Measurements from ENCODE around the gene PLAGL1. TPM values are rescaled to one million over a fixed set of nuclear protein-coding genes. Genes with fewer than 3 reads are reported as not detected.

The PLAGL1 gene
- total RNA-seq, 1 donor from 2014 or later, result 20.3 TPM

- H4K20me1 ChIP-seq (ENCODE audit: insufficient read depth, low read length), result peaks cover 3% of the 10 kb centered on the region
- H3K36me3 ChIP-seq (ENCODE audit: insufficient read depth, low read length), result no peaks in the 10 kb centered on the region
- Mint-ChIP-seq H3K9me3 (ENCODE audit: unreplicated experiment) (peaks cover 1% of the 10 kb centered on the region), H3K27ac (ENCODE audit: unreplicated experiment) (no peak overlapping the region), H3K4me3 (ENCODE audit: unreplicated experiment) (no peak overlapping the region), H3K36me3 (ENCODE audit: low read depth, unreplicated experiment) (peaks cover 2% of the 10 kb centered on the region), H3K27me3 (ENCODE audit: low read depth, unreplicated experiment) (peaks cover 37% of the 10 kb centered on the region), H3K4me1 (ENCODE audit: low read depth, unreplicated experiment) (peaks cover 8% of the 10 kb centered on the region)
- H3K27ac ChIP-seq (ENCODE audit: low read depth, low read length), result no peak overlapping the region
- FAIRE-seq (no peak), DNase-seq (ENCODE audit: low read depth) (no peak)
- H3K9ac ChIP-seq (ENCODE audit: low read length), result no peak overlapping the region
- no peak overlapping the region for H2AFZ ChIP-seq (ENCODE audit: low read depth, low read length)
- H3K27me3 ChIP-seq (ENCODE audit: insufficient read depth, low read length), result no peaks in the 10 kb centered on the region
- H3K4me1 ChIP-seq (ENCODE audit: insufficient read depth, low read length), result peaks cover 6% of the 10 kb centered on the region
- H3K79me2 ChIP-seq (ENCODE audit: insufficient read depth, low read length), result no peaks in the 10 kb centered on the region
- no peak overlapping the region for H3K4me3 ChIP-seq (ENCODE audit: insufficient read depth, low read depth, low read length)
- H3K4me2 ChIP-seq (ENCODE audit: low read length), result no peak overlapping the region
- TF ChIP-seq EZH2 (IDR thresholded peaks at IDR 0.05; ENCODE audit: insufficient read depth, low read length), result no peak
- no peaks in the 10 kb centered on the region for H3K9me3 ChIP-seq (ENCODE audit: insufficient read depth, low read depth, low read length)
These were observed 36.4 kb downstream of the PLAGL1 start for GRCh38 chr6:143971482-143972205.

DNA sequence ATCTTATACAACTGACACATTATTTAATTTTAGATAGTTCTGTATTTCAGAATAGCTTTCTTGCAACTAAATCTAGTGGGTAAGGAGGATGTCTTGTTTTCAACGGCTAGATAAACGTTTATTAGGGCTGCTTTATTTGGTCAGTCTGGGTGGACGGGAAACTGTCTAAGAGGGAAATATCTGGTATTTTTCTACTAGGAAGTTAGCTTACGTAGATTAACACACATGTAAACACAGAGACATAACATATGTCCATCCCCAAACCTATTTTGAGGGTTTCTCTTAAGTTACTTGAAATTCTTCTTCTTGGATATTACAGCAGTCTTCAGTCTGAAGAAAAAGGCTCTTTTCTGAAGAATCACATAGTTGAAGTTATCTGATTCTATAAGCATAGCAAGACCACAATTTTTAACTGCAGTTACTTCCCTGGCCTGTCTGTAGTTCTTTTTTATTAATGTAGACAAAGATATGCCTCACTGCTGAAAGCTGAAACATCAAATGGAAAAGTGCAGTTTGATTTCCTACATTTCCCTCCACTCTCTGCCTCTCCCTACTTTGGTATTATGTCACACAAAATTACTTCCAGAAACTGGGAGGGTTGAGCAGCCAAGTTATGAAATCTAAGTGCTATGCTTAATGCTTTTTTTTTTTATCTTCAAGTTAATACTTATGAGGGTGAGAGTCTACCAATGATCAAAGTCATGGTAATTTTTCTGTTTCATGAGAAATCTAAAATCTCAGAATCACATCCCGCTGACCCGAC is 37.4 kb downstream of the PLAGL1 start:
- Mint-ChIP-seq H3K9me3 (ENCODE audit: unreplicated experiment) (peaks cover 3% of the 10 kb centered on the region), H3K27me3 (ENCODE audit: low read depth, unreplicated experiment) (peaks cover 42% of the 10 kb centered on the region), H3K4me1 (ENCODE audit: low read depth, unreplicated experiment) (peaks cover 16% of the 10 kb centered on the region), H3K4me3 (ENCODE audit: unreplicated experiment) (no peak overlapping the region), H3K36me3 (ENCODE audit: low read depth, unreplicated experiment) (peaks cover 4% of the 10 kb centered on the region), H3K27ac (ENCODE audit: unreplicated experiment) (no peak overlapping the region)
- Histone ChIP-seq H3K9me3 (ENCODE audit: insufficient read depth, low read depth, low read length) (no peaks in the 10 kb centered on the region), H3K27me3 (ENCODE audit: insufficient read depth, low read length) (no peaks in the 10 kb centered on the region), H3K4me1 (ENCODE audit: insufficient read depth, low read length) (peaks cover 11% of the 10 kb centered on the region), H3K9ac (ENCODE audit: low read length) (no peak overlapping the region), H4K20me1 (ENCODE audit: insufficient read depth, low read length) (peaks cover 3% of the 10 kb centered on the region), H3K4me3 (ENCODE audit: insufficient read depth, low read depth, low read length) (no peak overlapping the region), H2AFZ (ENCODE audit: low read depth, low read length) (no peak overlapping the region), H3K36me3 (ENCODE audit: insufficient read depth, low read length) (no peaks in the 10 kb centered on the region), H3K79me2 (ENCODE audit: insufficient read depth, low read length) (no peaks in the 10 kb centered on the region), H3K4me2 (ENCODE audit: low read length) (no peak overlapping the region), H3K27ac (ENCODE audit: low read depth, low read length) (no peak overlapping the region)
- DNase-seq (ENCODE audit: low read depth) (no peak), FAIRE-seq (no peak)
- TF ChIP-seq EZH2 (IDR thresholded peaks at IDR 0.05; ENCODE audit: insufficient read depth, low read length), result no peak
- TF ChIP-seq, protein P1, sequence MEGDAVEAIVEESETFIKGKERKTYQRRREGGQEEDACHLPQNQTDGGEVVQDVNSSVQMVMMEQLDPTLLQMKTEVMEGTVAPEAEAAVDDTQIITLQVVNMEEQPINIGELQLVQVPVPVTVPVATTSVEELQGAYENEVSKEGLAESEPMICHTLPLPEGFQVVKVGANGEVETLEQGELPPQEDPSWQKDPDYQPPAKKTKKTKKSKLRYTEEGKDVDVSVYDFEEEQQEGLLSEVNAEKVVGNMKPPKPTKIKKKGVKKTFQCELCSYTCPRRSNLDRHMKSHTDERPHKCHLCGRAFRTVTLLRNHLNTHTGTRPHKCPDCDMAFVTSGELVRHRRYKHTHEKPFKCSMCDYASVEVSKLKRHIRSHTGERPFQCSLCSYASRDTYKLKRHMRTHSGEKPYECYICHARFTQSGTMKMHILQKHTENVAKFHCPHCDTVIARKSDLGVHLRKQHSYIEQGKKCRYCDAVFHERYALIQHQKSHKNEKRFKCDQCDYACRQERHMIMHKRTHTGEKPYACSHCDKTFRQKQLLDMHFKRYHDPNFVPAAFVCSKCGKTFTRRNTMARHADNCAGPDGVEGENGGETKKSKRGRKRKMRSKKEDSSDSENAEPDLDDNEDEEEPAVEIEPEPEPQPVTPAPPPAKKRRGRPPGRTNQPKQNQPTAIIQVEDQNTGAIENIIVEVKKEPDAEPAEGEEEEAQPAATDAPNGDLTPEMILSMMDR (IDR thresholded peaks at IDR 0.05; ENCODE audit: insufficient read depth, low read depth, low read length), result no peak

DNA sequence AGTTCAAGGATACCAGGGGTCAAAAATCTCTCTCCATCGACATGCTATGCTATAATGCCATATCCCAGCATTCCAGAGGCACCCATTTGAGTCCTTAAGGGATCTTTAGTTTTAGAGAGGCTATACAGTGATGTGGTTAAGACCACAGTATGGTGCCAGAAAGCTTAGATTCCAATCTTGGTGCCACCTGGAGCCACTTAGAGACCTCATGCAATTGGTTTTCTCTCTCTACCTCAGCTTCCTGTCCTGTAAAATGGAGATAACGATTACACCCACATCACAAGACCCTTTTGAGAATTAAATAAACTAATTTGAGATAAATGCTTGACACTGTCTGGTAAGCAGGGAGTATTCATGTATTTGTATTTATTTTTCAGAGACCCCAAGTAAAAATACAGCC is 39.0 kb downstream of the PLAGL1 start:
- H3K9me3 Mint-ChIP-seq (ENCODE audit: unreplicated experiment), result peaks cover 4% of the 10 kb centered on the region
- no peaks in the 10 kb centered on the region for H3K79me2 ChIP-seq (ENCODE audit: insufficient read depth, low read length)
- H3K4me1 ChIP-seq (ENCODE audit: insufficient read depth, low read length), result peaks cover 13% of the 10 kb centered on the region
- no peaks in the 10 kb centered on the region for H3K36me3 ChIP-seq (ENCODE audit: insufficient read depth, low read length)
- no peak overlapping the region for H3K4me3 ChIP-seq (ENCODE audit: insufficient read depth, low read depth, low read length)
- no peak overlapping the region for H3K27ac Mint-ChIP-seq (ENCODE audit: unreplicated experiment)
- FAIRE-seq, result no peak
- H3K4me1 Mint-ChIP-seq (ENCODE audit: low read depth, unreplicated experiment), result peaks cover 17% of the 10 kb centered on the region
- H3K9ac ChIP-seq (ENCODE audit: low read length), result no peak overlapping the region
- no peaks in the 10 kb centered on the region for H3K9me3 ChIP-seq (ENCODE audit: insufficient read depth, low read depth, low read length)
- peaks cover 3% of the 10 kb centered on the region for H4K20me1 ChIP-seq (ENCODE audit: insufficient read depth, low read length)
- H3K36me3 Mint-ChIP-seq (ENCODE audit: low read depth, unreplicated experiment), result peaks cover 6% of the 10 kb centered on the region
- no peak for TF ChIP-seq EZH2 (IDR thresholded peaks at IDR 0.05; ENCODE audit: insufficient read depth, low read length)
- TF ChIP-seq, protein P1 (IDR thresholded peaks at IDR 0.05; ENCODE audit: insufficient read depth, low read depth, low read length), result no peak
- no peak overlapping the region for H3K4me3 Mint-ChIP-seq (ENCODE audit: unreplicated experiment)
- no peak overlapping the region for H3K4me2 ChIP-seq (ENCODE audit: low read length)
- H3K27me3 Mint-ChIP-seq (ENCODE audit: low read depth, unreplicated experiment), result peaks cover 51% of the 10 kb centered on the region
- DNase-seq (ENCODE audit: low read depth), result no peak
- H3K27me3 ChIP-seq (ENCODE audit: insufficient read depth, low read length), result no peaks in the 10 kb centered on the region
- no peak overlapping the region for H2AFZ ChIP-seq (ENCODE audit: low read depth, low read length)
- no peak overlapping the region for H3K27ac ChIP-seq (ENCODE audit: low read depth, low read length)

All from astrocyte (in vitro differentiated cells and primary cell).